Hepatocyte (in vitro differentiated cells): ENCODE data around the gene PPP1R1C.

ENCODE experiments used
- EZH2 ChIP-seq: fragments of 200-600 bp; sonication (generic); IDR thresholded peaks from 2 replicates; pipeline ENCODE4 v1.6.1; 2016; ENCODE audit warnings: antibody characterized with exemption, mild to moderate bottlenecking, borderline replicate concordance
- TF ChIP-seq, protein P1 (sequence below): fragments of 200-600 bp; sonication (generic); IDR thresholded peaks from 2 replicates; pipeline ENCODE4 v1.5.1; 2016; ENCODE audit warnings: antibody characterized with exemption, mild to moderate bottlenecking; ENCODE audit not compliant: poor library complexity

DNA sequence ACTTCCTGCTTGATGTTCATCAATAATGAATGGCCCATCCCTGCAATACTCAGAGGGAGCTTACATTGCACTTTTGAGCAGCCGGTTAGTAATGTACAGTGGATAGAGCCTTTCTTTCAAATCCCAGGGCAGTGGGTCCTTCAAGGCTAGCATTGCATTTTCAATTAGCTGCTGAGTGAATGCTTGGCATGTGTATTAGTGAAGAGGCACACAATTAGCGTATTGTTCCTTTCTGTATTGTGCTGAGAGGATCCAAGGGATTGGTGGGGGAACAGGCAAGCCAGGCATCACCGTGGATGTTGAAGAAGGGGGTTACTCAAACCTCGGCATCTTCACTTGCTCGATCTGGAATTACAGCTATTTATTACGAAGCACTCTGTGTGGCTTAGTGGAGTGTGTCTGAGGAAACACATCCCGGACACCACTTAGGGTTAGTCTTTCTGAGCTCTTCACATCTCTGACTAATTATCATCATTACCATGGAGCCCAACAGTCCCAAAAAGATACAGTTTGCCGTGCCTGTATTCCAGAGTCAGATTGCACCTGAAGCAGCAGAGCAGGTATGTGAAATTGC lies at the start of gene PPP1R1C:
- TF ChIP-seq, protein P1, sequence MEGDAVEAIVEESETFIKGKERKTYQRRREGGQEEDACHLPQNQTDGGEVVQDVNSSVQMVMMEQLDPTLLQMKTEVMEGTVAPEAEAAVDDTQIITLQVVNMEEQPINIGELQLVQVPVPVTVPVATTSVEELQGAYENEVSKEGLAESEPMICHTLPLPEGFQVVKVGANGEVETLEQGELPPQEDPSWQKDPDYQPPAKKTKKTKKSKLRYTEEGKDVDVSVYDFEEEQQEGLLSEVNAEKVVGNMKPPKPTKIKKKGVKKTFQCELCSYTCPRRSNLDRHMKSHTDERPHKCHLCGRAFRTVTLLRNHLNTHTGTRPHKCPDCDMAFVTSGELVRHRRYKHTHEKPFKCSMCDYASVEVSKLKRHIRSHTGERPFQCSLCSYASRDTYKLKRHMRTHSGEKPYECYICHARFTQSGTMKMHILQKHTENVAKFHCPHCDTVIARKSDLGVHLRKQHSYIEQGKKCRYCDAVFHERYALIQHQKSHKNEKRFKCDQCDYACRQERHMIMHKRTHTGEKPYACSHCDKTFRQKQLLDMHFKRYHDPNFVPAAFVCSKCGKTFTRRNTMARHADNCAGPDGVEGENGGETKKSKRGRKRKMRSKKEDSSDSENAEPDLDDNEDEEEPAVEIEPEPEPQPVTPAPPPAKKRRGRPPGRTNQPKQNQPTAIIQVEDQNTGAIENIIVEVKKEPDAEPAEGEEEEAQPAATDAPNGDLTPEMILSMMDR = no peak
- TF ChIP-seq EZH2 = no peak
